GM23248 (cell line): ENCODE results near the gene ARID1B.

Experiments used
- EZH2 ChIP-seq: fragments of 200-600 bp; sonication (generic); IDR thresholded peaks from 2 replicates; pipeline ENCODE4 v1.6.1; 2018; ENCODE audit warnings: antibody characterized with exemption, mild to moderate bottlenecking; ENCODE audit not compliant: insufficient read depth, poor library complexity, severe bottlenecking
- EZH2phosphoT487 ChIP-seq: fragments of 200-600 bp; sonication (generic); IDR thresholded peaks from 2 replicates; pipeline ENCODE4 v1.6.1; 2018; ENCODE audit warnings: antibody characterized with exemption, moderate library complexity, mild to moderate bottlenecking, low read depth; ENCODE audit not compliant: insufficient read depth

DNA sequence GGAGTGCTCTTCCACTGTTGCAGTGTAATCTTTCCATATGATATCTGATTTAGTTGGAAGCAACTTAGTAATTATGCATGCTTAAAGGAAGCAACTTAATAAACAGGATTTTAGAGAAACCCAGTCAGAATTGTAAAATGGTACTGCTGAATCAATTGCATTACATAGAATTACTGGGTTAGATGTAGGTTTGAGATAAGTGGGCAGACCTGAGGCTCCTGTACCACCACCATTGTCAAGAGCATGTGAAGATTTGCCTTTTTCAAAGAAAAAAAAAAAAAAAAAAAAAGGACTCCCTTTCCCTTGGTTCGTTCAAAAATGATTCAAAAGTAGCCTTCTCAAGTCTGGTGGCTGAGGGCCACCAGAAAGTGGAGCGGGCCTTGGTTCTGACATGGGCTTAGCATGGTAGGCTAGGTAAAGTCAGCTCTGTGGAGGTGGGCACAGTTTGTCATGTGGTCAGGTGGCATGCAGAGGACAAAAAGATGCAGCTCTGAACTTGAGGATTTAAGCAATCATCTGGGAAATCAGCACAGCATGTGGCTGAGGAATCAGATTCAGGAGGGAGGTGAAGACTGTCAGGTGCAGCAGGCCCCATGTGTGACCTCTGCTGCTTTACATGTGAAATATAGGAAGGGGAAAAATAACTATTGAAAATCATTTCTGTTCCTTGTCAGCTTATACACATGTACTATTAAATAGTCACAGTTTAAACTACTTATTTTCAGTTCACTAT, 32.4 kb downstream of the ARID1B start:
- no peak for TF ChIP-seq EZH2phosphoT487
- TF ChIP-seq EZH2, result no peak
